Glomerular endothelial cell (primary cell): Measurements from ENCODE around the gene DRAM2. TPM values are rescaled to one million over a fixed set of nuclear protein-coding genes. Genes with fewer than 3 reads are reported as not detected.
"Not testable (repeated sequence)": the region's sequence is repeated elsewhere in the genome, so short reads cannot be mapped to it uniquely, and the experiment has no call there.

Source experiments
- DNase-seq: peaks from one replicate; pipeline ENCODE4 v3.0.0-alpha.2; 2011; ENCODE audit warnings: low read depth, low spot score; ENCODE audit errors: extremely low read depth
- total RNA-seq: library from RNA; depleted of rRNA; stranded (reverse); fragments of >200 nt; gene quantifications from 2 replicates; pipeline ENCODE4 v1.2.3, GENCODE V29; 2015

DRAM2 gene
- total RNA-seq, 1 donor from 2014 or later = 42.0 TPM

DNA sequence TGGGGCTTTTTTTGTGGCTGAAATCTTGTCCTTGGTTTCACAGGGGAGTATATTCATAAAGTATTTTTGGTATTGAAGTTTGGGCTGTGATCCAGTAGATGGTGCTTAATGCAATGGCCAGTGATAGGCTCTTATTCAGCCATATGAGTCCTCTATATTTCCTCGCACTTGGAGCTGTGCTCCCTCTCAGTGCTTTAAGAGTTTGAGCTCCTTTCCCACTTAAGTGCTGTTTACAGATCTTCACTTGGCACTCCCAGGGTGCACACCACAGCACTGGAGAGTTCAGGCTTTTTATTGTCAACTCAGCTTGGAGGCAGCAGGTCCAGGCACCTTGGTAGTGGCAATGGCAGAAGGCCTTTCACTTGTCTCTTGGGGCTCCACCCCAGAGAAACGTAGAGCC, 54.9 kb downstream of the DRAM2 start:
- DNase-seq = no peak

DNA sequence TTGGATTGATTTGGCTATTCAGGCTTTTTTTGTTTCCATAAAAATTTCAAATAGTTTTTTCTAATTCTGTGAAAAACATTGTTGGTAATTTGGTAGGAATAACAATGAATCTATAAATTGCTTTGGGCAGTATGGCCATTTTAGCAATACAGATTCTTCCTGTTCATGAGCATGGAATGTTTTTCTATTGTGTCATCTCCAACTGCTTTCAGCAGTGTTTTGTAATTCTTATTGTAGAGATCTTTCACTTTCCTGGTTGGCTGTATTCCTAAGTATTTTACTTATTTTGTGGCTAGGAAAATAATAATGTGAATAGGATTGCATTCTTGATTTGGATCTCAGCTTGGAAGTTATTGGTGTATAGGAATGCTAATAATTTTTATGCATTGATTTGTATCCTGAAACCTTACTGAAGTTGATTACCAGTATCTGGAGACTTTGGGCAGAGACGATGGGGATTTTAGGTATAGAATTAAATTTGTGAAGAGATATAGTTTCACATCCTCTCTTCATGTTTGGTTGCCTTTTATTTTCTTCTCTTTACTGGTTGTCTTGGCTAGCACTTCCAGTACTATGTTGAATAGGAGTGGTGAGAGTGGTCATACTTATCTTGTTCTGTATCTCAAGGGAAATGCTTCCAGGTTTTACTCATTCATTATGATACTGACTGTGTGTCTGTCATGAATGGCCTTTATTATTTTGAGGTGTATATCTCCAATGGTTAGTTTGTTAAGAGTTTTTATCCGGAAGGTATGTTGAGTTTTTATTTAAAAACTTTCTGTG, 57.3 kb downstream of the DRAM2 start:
- no peak for DNase-seq

DNA sequence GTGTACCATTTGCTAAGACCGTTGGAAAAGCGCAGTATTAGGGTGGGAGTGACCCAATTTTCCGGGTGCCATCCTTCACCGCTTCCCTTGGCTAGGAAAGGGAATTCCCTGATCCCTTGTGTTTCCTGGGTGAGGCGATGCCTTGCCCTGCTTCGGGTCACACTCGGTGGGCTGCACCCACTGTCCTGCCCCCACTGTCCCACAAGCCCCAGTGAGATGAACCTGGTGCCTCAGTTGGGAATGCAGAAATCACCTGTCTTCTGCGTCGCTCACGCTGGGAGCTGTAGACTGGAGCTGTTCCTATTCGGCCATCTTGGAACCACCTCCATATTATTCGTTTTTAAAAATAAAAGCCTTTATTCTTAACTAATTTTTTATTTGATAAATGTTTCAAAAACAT, 60.6 kb downstream of the DRAM2 start:
- not testable (repeated sequence) for DNase-seq

DNA sequence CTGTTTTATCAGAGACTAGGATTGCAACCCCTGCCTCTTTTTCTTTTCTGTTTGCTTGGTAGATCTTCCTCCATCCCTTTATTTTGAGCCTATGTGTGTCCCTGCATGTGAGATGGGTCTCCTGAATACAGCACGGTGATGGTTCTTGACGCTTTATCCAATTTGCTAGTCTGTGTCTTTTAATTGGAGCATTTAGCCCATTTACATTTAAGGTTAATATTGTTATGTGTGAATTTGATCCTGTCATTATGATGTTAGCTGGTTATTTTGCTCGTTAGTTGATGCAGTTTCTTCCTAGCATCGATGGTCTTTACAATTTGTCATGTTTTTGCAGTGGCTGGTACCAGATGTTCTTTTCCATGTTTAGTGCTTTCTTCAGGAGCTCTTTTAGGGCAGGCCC, 62.6 kb downstream of the DRAM2 start:
- DNase-seq = not testable (repeated sequence)

Other genes with a start within 250 kb of the DRAM2 start
- gene LRIF1, start 176.2 kb downstream of the DRAM2 start, total RNA-seq = 16.9 and 18.3 TPM in 2 replicates
- gene CEPT1, start 130 bp upstream of the DRAM2 start, total RNA-seq = 16.2 and 31.3 TPM in 2 replicates
- 3.2 and 3.4 TPM in 2 replicates for gene DENND2D, start 60.6 kb upstream of the DRAM2 start, total RNA-seq
- not detected in 2 replicates for gene CHI3L2, start 87.6 kb upstream of the DRAM2 start, total RNA-seq
- not detected in 2 replicates for gene CHIA, start 150.8 kb upstream of the DRAM2 start, total RNA-seq